HUES6 (cell line): ENCODE measurements around the gene SUPT20HL1.
"Not testable (repeated sequence)": the region's sequence is repeated elsewhere in the genome, so short reads cannot be mapped to it uniquely, and the experiment has no call there.

Experiments used
- H3K27ac ChIP-seq: 2 replicates; pipeline ENCODE4 v1.7.0; 2013; ENCODE audit warnings: low read depth, mild to moderate bottlenecking, low read length, inconsistent platforms
- H3K27me3 ChIP-seq: 2 replicates; pipeline ENCODE4 v1.6.1; 2013; ENCODE audit warnings: low read length; ENCODE audit not compliant: control insufficient read depth, insufficient read depth
- H3K36me3 ChIP-seq: 2 replicates; pipeline ENCODE4 v1.6.1; 2013; ENCODE audit warnings: low read length; ENCODE audit not compliant: control insufficient read depth, insufficient read depth
- H3K4me1 ChIP-seq: 2 replicates; pipeline ENCODE4 v1.6.1; 2013; ENCODE audit warnings: low read length; ENCODE audit not compliant: control insufficient read depth, insufficient read depth
- H3K4me3 ChIP-seq: 2 replicates; pipeline ENCODE4 v1.5.1; 2013; ENCODE audit warnings: low read depth, low read length
- H3K9ac ChIP-seq: one replicate; pipeline ENCODE4 v1.6.1; 2013; ENCODE audit warnings: mild to moderate bottlenecking, low read length
- H3K9me3 ChIP-seq: 2 replicates; pipeline ENCODE4 v1.6.1; 2013; ENCODE audit warnings: low read depth, low read length; ENCODE audit not compliant: control insufficient read depth, insufficient read depth

SUPT20HL1 gene

DNA sequence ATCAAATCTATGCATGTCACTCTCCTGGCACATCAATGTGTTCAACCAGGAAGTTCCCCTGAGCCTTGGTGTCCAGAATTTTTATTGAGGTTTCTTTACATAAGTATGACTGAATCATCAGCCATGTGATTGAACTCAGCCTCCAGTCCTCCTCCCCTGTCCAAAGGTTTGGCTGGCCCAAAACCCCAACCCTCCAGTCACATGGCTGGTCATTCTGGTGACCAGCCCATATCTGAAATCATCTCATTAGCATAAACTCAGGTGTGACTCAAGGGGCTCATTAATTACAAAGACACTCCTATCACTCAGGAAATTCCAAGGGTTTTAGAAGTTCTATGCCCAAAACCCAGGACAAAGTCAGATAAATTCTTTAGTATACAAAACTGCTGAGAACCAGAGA, 26.0 kb upstream of the SUPT20HL1 start:
- H3K4me3 ChIP-seq = no peak overlapping the region
- H3K27me3 ChIP-seq = peaks cover 6% of the 10 kb centered on the region; the same call in 1 of the 2 replicates
- H3K9me3 ChIP-seq = no peaks in the 10 kb centered on the region
- H3K36me3 ChIP-seq = no peaks in the 10 kb centered on the region
- no peak overlapping the region for H3K27ac ChIP-seq
- H3K4me1 ChIP-seq = no peaks in the 10 kb centered on the region
- no peak overlapping the region for H3K9ac ChIP-seq

DNA sequence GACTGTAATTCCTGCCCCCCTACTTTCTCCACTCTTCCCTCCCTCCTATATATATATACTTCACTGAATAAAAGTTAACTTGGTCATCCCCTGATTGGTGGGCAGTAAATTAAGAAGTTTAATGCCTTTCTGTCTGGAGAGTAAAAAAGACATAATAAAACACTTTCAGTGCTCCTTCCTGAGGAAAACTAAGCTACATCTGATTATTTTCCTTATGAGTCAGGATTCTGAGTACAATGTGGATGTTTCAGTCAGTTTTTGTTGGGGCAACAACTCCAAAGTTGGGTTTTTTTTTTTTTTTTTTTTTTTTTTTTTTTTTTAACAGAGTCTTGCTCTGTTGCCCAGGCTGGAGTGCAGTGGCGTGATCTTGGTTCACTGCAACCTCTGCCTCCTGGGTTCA, 24.6 kb upstream of the SUPT20HL1 start:
- Histone ChIP-seq H3K9me3 (no peaks in the 10 kb centered on the region), H3K27me3 (peaks cover 3% of the 10 kb centered on the region; the same call in 1 of the 2 replicates), H3K9ac (no peak overlapping the region), H3K36me3 (no peaks in the 10 kb centered on the region), H3K4me1 (no peaks in the 10 kb centered on the region), H3K27ac (no peak overlapping the region), H3K4me3 (no peak overlapping the region)

DNA sequence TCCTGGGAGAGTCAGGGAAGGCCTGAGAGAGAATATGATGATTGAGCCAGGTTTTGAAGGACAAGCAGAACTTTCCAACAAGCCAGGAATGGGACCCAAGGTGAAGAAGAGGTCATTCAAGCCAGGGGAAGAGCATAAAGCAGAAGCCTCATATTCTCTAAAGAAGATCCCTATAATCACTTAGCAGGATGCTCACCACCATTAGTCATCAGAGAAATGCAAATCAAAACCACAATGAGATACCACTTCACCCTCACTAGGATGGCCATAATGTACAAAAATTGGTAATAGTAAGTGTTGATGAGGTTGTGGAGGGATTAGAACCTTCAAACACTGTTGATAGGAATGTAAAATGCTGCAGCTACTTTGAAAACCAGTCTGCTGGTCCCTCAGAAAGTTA, 20.5 kb upstream of the SUPT20HL1 start:
- H3K27ac ChIP-seq = no peak overlapping the region
- peaks cover 12% of the 10 kb centered on the region for H3K27me3 ChIP-seq
- no peak overlapping the region for H3K9ac ChIP-seq
- no peaks in the 10 kb centered on the region for H3K4me1 ChIP-seq
- no peaks in the 10 kb centered on the region for H3K36me3 ChIP-seq
- no peak overlapping the region for H3K4me3 ChIP-seq
- H3K9me3 ChIP-seq = no peaks in the 10 kb centered on the region

DNA sequence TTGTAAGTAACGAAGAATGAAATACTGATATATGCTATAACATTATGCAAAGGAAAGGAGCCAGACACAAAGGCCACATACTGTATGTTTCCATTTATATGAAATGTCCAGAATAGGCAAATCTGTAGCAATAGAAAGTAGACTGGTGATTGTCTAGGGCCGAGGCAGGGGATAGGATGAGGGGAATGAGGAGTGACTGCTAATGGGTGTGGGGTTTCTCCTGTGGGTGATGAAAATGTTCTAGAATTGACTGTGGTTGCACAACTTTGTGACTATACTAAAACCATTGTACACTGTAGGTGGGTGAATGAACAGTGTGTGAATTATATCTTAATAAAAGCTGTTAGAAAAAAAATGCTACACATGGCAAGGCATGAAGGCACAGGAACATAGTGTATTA, 19.9 kb upstream of the SUPT20HL1 start:
- Histone ChIP-seq H3K9me3 (no peaks in the 10 kb centered on the region), H3K27me3 (peaks cover 12% of the 10 kb centered on the region), H3K27ac (no peak overlapping the region), H3K36me3 (no peaks in the 10 kb centered on the region), H3K4me3 (no peak overlapping the region), H3K4me1 (no peaks in the 10 kb centered on the region), H3K9ac (no peak overlapping the region)

DNA sequence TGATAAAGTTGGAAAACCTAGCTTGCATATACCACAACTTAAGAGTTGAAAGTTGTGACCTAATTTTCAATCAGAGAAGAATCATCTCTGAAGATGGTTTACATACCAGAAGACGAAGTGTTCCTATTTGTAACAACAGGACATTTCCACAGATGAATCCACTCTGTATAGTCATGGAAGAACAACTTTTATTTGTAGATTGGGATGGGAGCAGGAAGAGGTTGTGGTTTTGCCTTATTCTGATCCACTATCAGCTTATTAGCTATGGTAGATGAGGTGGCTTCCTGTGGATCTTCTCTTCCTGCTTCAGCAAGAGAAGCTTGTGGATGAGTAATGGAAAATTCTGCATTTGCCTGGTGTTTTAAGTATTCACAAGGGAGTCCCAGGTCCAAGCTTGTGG, 18.6 kb upstream of the SUPT20HL1 start:
- no peak overlapping the region for H3K4me3 ChIP-seq
- H3K27me3 ChIP-seq = peaks cover 12% of the 10 kb centered on the region
- no peaks in the 10 kb centered on the region for H3K36me3 ChIP-seq
- H3K9ac ChIP-seq = no peak overlapping the region
- no peaks in the 10 kb centered on the region for H3K9me3 ChIP-seq
- no peak overlapping the region for H3K27ac ChIP-seq
- no peaks in the 10 kb centered on the region for H3K4me1 ChIP-seq

DNA sequence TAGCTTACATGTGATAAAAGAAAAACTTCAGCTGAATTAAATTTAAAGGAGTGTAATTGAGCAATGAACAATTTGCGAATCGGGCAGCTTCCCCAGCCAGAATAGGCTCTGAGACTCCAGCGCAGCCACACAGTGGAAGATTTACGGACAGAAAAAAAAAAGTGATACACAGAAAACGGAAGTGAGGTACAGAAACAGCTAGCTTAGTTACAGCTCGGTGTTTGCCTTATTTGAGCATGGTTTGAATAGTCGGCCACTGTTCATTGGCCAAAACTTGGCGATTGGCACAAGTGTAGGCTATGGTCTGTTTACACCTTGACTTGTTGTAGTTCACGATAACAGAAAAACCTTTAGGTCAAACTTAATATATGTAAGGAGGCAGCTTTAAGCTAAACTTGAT, 16.7 kb upstream of the SUPT20HL1 start:
- Histone ChIP-seq H3K9me3 (no peaks in the 10 kb centered on the region), H3K36me3 (no peaks in the 10 kb centered on the region), H3K4me1 (peaks cover 4% of the 10 kb centered on the region; the same call in 1 of the 2 replicates), H3K27ac (no peak overlapping the region), H3K4me3 (no peak overlapping the region), H3K9ac (no peak overlapping the region), H3K27me3 (peaks cover 12% of the 10 kb centered on the region)

DNA sequence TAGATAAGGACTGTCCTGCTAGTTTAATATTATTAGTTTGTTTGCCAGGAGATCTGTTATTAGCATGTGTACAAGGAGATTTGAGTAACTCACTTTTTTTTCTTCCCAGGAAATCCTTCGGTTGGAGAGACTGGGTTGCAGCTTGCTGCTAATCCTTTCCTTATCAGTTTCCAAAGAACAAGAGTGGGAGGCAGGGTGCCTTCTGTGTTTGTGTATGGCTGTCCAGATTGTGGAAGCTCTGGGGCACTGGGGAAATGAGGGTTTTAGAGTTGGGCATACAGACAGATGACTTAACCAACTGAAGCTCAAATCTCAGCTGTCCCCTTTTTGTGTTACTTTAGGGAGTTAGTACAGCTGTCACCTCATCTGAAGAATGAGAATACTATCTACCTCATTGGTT, 12.6 kb upstream of the SUPT20HL1 start:
- Histone ChIP-seq H3K36me3 (no peaks in the 10 kb centered on the region), H3K27ac (no peak overlapping the region), H3K4me3 (no peak overlapping the region), H3K27me3 (peaks cover 10% of the 10 kb centered on the region; the same call in 1 of the 2 replicates), H3K4me1 (peaks cover 4% of the 10 kb centered on the region; the same call in 1 of the 2 replicates), H3K9ac (no peak overlapping the region), H3K9me3 (no peaks in the 10 kb centered on the region)

DNA sequence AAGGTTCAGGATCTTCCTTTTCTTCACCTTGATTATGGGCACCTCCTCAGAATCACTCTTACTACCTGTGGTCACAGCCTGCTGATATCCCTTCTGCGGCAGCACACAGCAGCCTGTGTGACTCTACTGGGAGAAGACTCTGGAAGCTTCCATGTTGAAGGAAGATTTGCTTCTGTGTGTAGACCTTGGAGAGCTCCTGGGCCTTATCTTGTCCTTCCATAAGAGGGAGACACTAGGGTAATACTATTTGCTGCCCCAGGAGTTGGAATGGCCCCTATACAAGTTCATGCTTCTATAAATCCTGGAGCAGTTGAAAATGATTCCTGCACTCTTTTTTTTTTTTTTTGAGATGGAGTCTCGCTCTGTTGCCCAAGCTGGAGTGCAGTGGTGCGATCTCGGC, 10.2 kb upstream of the SUPT20HL1 start:
- no peak overlapping the region for H3K27ac ChIP-seq
- H3K27me3 ChIP-seq = peaks cover 5% of the 10 kb centered on the region; the same call in 1 of the 2 replicates
- H3K9ac ChIP-seq = no peak overlapping the region

DNA sequence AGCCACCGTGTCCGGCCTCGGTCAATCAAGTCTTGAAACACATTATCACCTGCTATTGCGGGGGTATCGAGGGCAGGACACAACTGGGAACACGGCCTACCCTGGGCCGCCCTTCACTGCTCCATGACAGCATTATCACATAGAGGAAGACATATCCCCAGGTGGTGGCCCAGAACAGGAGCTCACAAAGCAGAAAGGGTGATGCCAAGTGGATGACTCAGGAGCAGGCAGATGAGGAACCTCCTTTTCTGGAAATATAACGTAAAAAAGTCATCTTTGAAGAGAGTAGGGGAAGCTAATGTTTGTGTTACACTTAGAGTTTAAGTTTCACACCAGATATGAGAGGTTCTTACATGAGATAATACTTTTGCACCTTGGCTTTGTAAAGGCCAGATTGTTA, 5.3 kb upstream of the SUPT20HL1 start:
- no peaks in the 10 kb centered on the region for H3K36me3 ChIP-seq
- H3K9me3 ChIP-seq = no peaks in the 10 kb centered on the region; the same call in 1 of the 2 replicates
- H3K9ac ChIP-seq = no peak overlapping the region
- H3K4me3 ChIP-seq = no peak overlapping the region
- peaks cover 5% of the 10 kb centered on the region; the same call in 1 of the 2 replicates for H3K27me3 ChIP-seq
- H3K27ac ChIP-seq = no peak overlapping the region
- H3K4me1 ChIP-seq = no peaks in the 10 kb centered on the region

More for the DNA sequence above, 10.2 kb upstream of the SUPT20HL1 start:
- Histone ChIP-seq H3K36me3 (no peaks in the 10 kb centered on the region), H3K9me3 (no peaks in the 10 kb centered on the region), H3K4me3 (no peak overlapping the region), H3K4me1 (peaks cover 4% of the 10 kb centered on the region; the same call in 1 of the 2 replicates)

DNA sequence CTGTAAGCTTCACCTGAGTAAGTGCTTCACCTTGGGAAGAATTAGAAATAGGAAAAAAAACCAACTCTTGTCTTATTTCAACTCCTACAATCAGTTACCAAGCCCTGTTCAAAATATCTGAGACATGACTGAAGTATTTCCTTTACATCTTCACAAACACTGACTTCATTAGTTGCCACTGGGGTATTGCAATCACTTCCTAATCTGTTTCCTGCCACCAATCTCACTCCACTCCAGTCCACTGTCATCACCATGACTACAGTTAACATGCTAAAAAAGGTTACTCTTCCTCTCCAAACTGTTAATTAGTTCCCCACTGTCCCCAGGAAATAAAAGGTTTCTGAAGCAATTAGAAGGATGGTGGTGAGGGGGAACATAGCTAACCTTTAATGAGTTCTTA, 3.3 kb upstream of the SUPT20HL1 start:
- Histone ChIP-seq H3K9ac (no peak overlapping the region), H3K4me1 (no peaks in the 10 kb centered on the region), H3K27ac (no peak overlapping the region), H3K4me3 (no peak overlapping the region), H3K27me3 (peaks cover 5% of the 10 kb centered on the region; the same call in 1 of the 2 replicates), H3K36me3 (no peaks in the 10 kb centered on the region), H3K9me3 (no peaks in the 10 kb centered on the region; the same call in 1 of the 2 replicates)

DNA sequence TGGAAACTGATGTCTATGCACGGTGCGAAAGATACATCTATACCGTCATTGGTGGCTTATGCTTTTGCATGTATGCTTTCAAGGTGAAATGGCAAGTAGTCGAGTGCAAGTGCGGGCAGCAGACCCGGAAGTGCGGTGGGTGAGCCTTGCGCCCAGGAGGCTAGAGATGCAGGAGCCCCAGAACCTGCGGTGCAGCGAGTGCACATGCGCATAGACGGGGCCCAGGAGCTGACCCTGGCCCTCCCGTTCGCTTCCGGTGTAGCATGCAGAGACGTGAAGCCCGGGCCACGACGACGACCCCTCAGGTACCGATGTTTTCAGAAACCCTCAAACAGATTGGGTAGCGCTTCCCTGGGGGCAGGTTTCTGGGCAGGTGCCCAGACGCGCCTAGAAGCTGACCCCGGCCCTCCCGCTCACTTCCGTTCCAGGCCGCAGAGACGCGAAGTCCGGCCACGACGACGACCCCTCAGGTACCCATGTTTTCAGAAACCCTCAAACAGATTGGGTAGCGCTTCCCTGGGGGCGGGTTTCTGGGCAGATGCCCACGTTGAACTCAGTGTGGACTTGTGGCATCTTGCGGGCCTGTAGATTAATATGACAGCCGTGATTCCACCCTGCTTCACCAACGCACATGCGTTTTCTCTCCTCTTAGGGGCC, 1.8 kb downstream of the SUPT20HL1 start:
- not testable (repeated sequence) for H3K9me3 ChIP-seq, H3K27ac ChIP-seq, H3K4me3 ChIP-seq, H3K27me3 ChIP-seq, H3K4me1 ChIP-seq, H3K9ac ChIP-seq, H3K36me3 ChIP-seq
